T-helper 1 cell treated with Interleukin-12 subunit alpha and Interleukin-12 subunit beta and Interleukin-4 antibody, amounts not matched to agents 30 μg/mL and 1 μg/mL, for 36 hours (primary cell): ENCODE results near the gene KIF5A.

Experiments
- H3K27ac Mint-ChIP-seq: one replicate; pipeline ENCODE4 v1.8.0; 2021; ENCODE audit warnings: mild to moderate bottlenecking, mixed read lengths
- H3K27me3 Mint-ChIP-seq: one replicate; pipeline ENCODE4 v1.8.0; 2021; ENCODE audit warnings: low read depth, mixed read lengths
- H3K36me3 Mint-ChIP-seq: one replicate; pipeline ENCODE4 v1.8.0; 2021; ENCODE audit warnings: low read depth, mixed read lengths
- H3K4me1 Mint-ChIP-seq: one replicate; pipeline ENCODE4 v1.8.0; 2021; ENCODE audit warnings: low read depth, mixed read lengths
- H3K4me3 Mint-ChIP-seq: one replicate; pipeline ENCODE4 v1.8.0; 2021; ENCODE audit warnings: mild to moderate bottlenecking, moderate library complexity, mixed read lengths
- H3K9me3 Mint-ChIP-seq: one replicate; pipeline ENCODE4 v1.8.0; 2021; ENCODE audit warnings: mixed read lengths

KIF5A gene

DNA sequence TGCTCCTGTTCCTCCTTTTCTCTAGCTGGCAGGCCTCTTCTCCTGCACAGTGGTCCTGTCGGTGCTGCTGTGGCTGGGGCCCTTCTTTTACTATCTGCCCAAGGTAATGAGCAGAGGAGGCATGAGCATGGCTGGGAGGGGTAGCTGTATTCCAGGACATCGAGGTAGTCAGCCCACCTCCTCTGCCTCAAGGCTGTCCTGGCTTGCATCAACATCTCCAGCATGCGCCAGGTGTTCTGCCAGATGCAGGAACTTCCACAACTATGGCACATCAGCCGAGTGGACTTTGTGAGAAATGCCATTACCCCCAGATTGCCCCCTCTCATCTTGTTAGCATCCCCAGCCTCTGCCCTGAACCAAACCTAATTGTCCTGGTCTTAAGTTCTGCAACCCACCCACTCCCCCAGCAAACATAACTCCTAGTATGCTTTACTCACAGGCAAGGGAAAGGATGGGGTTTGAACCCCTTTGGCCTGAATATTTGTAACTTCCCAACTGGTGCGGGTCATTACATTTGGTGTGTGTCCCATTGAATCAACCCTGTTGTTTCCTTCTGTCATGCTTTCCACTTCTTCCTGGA lies 74.1 kb downstream of the KIF5A start:
- Mint-ChIP-seq H3K27me3 (peaks cover 93% of the 10 kb centered on the region), H3K4me3 (no peak overlapping the region), H3K4me1 (peaks cover 21% of the 10 kb centered on the region)

DNA sequence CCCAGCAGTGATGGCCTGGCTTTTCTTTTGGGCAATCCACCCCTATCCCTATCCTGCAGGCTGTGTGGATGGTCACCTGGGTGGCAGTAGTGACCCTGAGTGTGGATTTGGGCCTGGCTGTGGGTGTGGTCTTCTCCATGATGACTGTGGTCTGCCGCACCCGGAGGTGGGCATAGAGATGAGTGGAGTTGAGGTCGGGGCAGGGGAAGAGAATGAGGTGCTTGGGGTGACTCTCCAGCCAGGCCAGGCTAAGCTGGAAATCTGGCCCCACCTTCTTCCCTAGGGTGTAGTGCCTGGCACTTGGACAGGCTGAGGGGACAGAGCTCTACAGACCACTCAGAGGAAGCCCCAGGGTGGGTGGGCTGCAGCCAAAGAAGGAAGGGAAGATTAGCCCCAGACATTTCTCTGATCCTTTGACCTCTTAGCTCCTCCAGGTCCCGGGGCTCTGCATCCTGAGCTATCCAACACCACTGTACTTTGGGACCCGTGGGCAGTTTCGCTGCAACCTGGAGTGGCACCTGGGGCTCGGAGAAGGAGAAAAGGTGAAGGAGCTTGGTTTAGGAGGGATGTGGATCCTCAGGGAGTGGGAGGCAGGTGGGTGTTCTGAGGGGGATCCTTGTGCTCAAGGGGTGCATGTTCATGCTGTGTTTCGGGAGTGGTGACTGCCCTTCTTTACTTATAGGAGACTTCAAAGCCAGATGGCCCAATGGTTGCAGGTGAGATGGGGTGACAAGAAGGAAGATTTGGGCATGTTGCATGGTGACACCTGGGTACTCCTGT lies 74.8 kb downstream of the KIF5A start:
- peaks cover 1% of the 10 kb centered on the region for H3K36me3 Mint-ChIP-seq
- H3K4me3 Mint-ChIP-seq = no peak overlapping the region
- H3K9me3 Mint-ChIP-seq = no peaks in the 10 kb centered on the region
- H3K27me3 Mint-ChIP-seq = peaks cover 94% of the 10 kb centered on the region
- no peak overlapping the region for H3K27ac Mint-ChIP-seq
- H3K4me1 Mint-ChIP-seq = peaks cover 18% of the 10 kb centered on the region

More for the DNA sequence above, 74.1 kb downstream of the KIF5A start:
- Mint-ChIP-seq H3K27ac (no peak overlapping the region), H3K36me3 (peaks cover 1% of the 10 kb centered on the region), H3K9me3 (no peaks in the 10 kb centered on the region)

DNA sequence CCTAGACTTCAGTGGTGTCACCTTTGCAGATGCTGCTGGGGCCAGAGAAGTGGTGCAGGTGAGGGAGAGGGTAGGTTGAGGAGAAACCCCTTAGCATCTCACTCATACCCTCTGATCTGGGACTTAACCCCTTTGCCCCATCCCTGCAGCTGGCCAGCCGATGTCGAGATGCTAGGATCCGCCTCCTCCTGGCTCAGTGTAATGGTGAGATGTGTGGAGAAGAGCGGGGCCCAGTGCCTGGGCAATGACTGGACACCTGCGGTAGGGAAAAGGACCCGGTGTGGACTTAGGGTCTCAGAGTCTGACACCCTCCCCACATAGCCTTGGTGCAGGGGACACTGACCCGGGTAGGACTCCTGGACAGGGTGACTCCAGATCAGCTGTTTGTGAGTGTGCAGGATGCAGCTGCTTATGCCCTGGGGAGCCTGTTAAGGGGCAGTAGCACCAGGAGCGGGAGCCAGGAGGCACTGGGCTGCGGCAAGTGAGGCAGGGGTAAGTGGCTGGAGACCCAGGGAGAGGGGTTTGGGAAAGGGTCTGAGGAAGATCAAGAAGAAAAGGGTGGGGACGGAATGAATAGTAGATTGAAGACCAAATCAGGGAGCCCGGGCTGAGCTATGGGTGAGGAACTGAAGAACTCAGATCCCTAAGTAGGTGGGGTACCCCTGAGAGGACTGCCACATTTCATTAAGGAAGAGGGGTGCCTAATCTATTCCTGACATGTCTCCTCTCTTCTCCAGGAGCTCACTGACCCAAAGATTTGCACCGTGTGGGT lies 75.6 kb downstream of the KIF5A start:
- Mint-ChIP-seq H3K36me3 (peaks cover 1% of the 10 kb centered on the region), H3K27me3 (peaks cover 94% of the 10 kb centered on the region), H3K27ac (no peak overlapping the region), H3K4me1 (peaks cover 18% of the 10 kb centered on the region), H3K4me3 (no peak overlapping the region), H3K9me3 (no peaks in the 10 kb centered on the region)

DNA sequence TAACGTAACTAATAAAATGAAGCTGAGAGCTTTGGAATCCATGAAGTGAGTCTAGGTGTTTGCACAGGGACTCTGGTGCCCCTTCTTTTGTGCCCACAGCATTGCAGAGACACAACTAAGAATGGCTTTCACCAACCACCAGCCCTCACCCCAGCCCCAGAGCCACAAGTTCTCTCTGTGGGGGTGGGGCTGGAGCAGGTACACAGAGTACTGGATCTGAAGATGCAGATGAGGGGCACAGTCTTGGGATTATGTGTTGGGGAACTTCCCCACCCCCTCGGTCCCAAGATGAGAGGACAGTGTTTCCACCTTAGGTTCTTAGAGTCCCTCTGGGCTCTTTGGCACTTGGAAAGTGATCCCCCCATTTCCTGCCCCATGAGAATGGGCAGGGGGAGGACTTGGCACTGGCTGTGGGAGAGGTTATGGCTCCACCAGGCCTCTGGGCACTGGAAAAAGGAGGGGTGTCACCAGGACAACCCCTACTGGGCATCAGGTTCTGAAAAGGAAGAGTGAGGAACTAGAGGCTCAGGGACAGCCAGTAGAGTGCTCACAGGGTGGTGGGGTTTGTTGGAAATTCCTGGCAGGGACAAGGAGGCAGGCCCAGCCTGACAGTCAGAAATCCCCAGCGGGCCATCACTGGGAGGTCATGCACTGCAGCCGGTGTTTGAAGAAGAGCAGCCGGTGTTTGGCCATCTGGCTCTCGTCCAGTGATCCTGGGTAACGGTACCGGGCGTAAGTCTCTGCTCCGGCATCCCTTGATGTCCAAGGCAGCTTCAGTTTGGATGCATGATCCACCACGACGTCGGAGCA lies 76.5 kb downstream of the KIF5A start:
- Mint-ChIP-seq H3K4me3 (no peak overlapping the region), H3K9me3 (no peaks in the 10 kb centered on the region), H3K27me3 (peaks cover 94% of the 10 kb centered on the region), H3K4me1 (peaks cover 11% of the 10 kb centered on the region), H3K27ac (no peak overlapping the region), H3K36me3 (peaks cover 1% of the 10 kb centered on the region)

DNA sequence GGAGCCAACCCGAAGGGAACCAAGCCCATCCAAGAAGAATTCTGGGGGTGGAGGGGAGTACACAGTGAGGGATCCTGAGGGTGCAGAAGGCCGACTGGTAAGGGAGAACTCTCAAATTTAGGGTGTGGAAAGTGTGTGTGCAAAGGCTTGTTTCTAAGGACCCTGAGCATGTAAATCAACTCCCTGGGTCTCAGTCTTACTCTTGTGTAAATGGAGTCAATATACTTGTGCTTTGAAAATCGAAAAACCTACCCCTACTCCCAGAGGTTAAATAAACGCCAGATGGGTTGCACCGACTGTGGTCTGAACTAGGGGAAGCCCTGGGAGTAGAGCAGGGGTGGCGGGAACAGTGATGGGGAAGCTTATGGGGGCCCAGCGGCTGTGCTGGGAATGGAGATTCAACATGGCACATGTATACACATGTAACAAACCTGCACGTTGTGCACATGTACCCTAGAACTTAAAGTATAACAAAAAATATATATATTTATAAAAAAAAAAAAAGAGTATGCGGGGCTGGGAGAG lies 77.1 kb downstream of the KIF5A start:
- Mint-ChIP-seq H3K4me3 (no peak overlapping the region), H3K4me1 (peaks cover 6% of the 10 kb centered on the region), H3K27ac (no peak overlapping the region), H3K9me3 (no peaks in the 10 kb centered on the region), H3K36me3 (peaks cover 1% of the 10 kb centered on the region), H3K27me3 (peaks cover 94% of the 10 kb centered on the region)

DNA sequence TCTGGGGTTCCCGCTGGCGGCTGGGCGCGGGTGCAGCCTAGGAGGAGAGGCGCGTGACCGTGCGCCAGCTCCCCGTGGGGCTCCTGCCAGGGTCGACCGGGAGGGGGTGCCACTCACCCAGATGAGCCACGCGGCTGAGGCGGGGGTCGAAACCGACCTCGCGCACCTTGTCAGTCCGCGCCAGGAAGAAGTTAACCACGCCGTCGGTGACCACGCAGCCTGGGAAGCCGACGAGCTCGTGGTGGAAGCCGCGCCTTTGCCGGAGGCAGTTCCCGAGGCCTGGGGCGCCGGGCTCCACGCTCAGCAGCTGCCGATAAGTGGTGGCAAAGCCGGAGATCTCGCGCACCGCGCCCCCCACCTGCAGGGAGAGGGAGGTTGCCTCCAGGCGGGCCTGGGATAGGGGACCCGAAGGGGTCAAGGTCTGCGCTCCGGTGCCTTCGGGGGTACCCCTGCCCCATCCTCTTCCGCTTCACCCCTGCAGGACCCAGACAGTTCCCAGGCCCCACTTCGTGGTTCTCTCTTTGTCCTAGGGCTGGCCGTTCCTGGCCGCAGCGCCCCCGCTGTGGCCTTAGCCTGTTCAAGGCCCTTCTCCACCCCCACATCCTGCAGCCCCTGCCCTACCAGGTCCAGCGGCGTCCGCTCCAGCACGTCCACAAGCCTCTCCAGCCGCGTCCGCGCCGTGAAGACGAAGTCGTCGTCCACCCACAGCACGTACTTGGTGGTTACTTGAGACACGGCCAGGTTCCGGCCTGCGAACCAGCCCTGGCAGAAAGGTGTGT lies 77.8 kb downstream of the KIF5A start:
- Mint-ChIP-seq H3K9me3 (no peaks in the 10 kb centered on the region), H3K4me1 (peaks cover 5% of the 10 kb centered on the region), H3K27ac (no peak overlapping the region), H3K27me3 (peaks cover 91% of the 10 kb centered on the region), H3K36me3 (no peaks in the 10 kb centered on the region), H3K4me3 (no peak overlapping the region)

DNA sequence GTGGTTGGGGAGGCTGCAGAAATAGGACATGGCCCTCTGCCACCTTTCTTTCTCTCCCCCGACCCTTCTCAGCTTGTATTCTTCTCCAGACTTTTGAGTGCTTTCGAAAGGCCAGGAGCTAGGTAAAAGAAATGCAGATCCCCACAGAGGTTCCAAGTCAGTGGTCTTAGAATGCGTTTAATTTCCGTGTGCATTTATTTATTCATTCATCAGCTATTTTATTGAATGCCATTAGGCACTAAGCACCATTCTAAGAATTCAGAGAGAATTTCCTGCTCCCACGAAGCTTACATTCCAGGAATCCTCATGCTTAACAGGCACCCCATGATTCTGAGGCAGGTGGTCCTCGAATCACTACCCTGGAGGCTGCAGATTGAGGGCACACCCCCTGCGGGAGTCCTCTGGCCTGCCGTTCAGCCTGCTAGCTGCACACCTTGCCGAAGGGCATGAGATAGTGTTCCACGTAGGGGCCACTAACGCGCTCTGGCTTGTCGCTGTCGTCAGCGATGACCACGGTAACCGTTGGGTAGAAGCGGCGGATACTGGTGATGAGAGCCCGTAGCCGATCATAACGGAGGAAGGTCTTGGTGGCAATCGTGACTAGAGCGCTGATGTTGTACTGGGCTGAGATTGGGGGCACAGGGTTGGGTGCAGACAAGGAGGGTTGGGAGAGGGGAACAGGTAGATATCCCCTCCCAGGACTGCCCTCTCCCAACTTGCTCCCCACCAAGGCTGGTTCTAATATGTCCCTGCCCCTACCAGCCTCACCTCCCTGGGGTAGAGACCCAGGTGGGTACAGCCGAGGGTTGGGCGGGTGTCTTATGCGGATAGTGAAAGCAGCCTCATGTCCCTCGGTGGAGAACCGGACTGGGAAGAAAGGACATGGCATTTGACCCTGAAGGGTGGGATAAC lies 78.7 kb downstream of the KIF5A start:
- Mint-ChIP-seq H3K27me3 (peaks cover 88% of the 10 kb centered on the region), H3K36me3 (no peaks in the 10 kb centered on the region), H3K4me3 (no peak overlapping the region), H3K4me1 (peaks cover 10% of the 10 kb centered on the region), H3K27ac (no peak overlapping the region), H3K9me3 (no peaks in the 10 kb centered on the region)

DNA sequence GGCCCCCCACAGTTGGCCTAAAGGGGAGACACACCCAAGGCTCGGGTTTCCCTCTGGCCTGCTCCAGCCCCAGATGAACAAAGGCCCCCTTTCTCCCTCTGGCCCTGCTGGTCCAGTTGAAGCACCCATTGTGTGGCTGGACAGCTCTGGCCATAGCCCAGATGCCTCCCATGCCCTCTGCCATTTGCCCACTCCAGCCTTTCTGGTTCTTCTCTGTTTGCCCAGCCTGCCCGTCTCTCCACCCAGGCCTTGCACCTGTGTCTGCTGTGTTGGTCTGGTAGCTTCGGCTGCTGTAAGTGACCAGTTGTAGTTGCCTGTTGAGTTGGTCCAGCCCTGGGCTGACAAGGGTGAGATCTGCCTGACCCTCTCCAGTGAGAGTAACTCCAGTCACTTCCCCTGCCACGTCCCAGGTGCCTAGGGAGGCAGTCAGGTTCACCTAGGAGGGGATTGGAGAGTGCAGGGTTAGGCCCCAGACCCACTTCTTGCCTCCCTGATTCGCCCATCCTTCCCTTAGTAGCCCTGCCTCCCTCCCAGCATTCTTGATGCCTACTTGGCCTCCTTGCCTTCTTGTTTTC lies 80.1 kb downstream of the KIF5A start:
- no peaks in the 10 kb centered on the region for H3K36me3 Mint-ChIP-seq
- peaks cover 11% of the 10 kb centered on the region for H3K4me1 Mint-ChIP-seq
- H3K4me3 Mint-ChIP-seq = no peak overlapping the region
- H3K9me3 Mint-ChIP-seq = no peaks in the 10 kb centered on the region
- H3K27me3 Mint-ChIP-seq = peaks cover 84% of the 10 kb centered on the region
- no peak overlapping the region for H3K27ac Mint-ChIP-seq

DNA sequence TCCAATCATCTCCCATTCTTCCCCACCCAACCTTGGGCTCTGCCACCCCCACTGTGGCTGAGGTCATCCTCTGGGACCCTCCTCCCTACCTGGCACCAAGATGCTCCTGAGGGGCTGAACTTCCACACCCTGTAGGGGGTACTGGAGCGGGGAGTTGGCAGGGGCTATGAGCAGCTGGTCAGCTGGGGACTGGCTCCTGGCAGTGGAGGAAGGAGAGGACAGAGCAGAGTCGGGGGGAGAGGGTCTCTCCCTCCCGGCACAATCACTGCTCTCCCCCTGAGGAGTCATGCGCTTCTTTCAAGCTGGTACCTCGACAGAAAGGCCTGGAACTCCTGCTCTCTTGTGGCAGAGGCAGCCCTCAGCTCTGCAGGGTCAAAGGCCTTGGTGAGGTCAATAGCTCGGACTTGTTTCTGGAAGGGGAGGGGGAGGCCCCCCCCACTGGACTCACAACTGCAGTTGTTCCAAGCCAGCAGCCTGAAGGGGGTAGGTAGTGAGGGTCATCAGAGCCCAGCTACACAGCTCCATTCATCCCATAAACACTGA lies 81.1 kb downstream of the KIF5A start:
- H3K36me3 Mint-ChIP-seq = no peaks in the 10 kb centered on the region
- H3K27me3 Mint-ChIP-seq = peaks cover 78% of the 10 kb centered on the region
- H3K9me3 Mint-ChIP-seq = no peaks in the 10 kb centered on the region
- peaks cover 11% of the 10 kb centered on the region for H3K4me1 Mint-ChIP-seq
- H3K4me3 Mint-ChIP-seq = no peak overlapping the region
- no peak overlapping the region for H3K27ac Mint-ChIP-seq

DNA sequence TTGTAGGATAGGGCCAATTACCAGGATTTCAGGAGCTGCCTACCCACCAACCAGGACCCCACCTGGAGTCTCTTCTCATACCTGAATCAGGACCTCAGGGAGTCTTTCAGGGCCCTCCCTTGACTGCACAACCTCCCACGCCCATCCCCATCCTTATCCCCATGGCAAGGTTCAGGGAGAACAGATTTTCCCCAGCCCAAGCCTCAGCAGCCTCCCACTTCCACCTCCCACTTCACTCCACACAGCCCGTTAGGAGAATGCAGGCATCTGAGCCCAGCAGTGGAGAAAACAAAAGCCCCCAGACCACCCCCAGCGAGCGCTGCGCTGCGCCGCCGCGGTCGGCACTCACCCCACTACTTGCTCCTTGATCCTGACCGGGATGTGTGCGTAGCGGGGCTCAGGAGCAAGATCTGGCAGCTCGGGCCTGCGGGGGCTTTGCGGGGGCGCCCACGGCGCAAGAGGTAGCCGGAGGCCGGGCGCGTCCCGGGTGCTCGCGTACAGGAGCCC lies 81.8 kb downstream of the KIF5A start:
- no peaks in the 10 kb centered on the region for H3K36me3 Mint-ChIP-seq
- H3K4me3 Mint-ChIP-seq = peak overlapping the region; percentile 46
- H3K27ac Mint-ChIP-seq = no peak overlapping the region

DNA sequence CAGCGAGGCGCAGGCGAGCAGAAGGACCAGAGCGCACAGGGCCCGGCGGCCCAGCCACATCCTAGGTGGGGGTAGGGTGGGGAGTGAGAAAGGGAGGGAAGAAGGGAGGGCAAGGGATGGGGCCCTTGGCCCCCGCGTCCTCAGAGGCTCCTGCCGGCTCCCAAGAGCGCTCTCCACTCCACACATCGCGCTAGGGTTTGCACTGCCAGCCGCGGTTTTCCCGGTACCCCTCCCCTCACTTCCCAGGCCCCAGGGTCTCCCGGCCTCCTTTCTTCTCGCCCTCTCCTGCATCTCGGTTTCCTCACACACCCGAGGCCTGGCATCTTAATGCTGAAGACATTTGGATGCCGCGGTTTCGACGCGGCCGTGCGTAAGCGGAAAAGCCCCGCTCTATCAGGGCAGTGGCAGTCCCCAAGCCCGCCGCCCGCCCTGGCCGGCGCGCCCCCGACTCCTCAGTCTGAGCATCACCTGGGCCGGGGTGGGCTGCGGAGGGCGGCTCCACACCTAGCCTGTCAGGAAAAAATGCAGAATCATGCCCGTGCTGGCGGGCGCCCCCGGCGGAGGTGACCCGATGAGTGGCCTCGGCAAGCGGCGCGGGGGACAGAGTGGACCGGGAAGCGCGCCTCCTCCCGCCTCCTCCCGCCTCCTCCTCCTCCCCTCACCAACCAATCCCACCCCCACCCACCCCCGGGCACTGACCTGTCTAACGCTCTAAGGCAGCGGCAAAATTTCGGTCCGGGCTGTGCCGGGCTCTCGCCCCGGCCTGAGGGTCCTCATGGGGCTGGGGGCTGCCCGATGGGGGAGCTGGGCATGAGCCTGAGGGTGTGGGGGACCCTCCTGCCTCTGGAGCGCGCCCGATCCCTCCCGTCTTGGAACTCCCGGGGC lies 82.5 kb downstream of the KIF5A start:
- no peak overlapping the region for H3K27ac Mint-ChIP-seq

More for the DNA sequence above, 81.8 kb downstream of the KIF5A start:
- Mint-ChIP-seq H3K4me1 (peaks cover 11% of the 10 kb centered on the region), H3K9me3 (no peaks in the 10 kb centered on the region), H3K27me3 (peaks cover 72% of the 10 kb centered on the region)

More for the DNA sequence above, 82.5 kb downstream of the KIF5A start:
- peaks cover 11% of the 10 kb centered on the region for H3K4me1 Mint-ChIP-seq
- H3K27me3 Mint-ChIP-seq = peaks cover 67% of the 10 kb centered on the region
- peak overlapping the region; percentile 73 for H3K4me3 Mint-ChIP-seq
- H3K36me3 Mint-ChIP-seq = no peaks in the 10 kb centered on the region
- H3K9me3 Mint-ChIP-seq = no peaks in the 10 kb centered on the region
